AG10803 (cell line): ENCODE data around the gene RAPGEF1.

Source experiments
- DNase-seq: peaks from one replicate; pipeline ENCODE4 v3.0.0; 2010; ENCODE audit warnings: low read depth
- H3K4me3 ChIP-seq: 2 replicates; pipeline ENCODE4 v1.5.1; 2011; ENCODE audit warnings: mild to moderate bottlenecking, low read length, control low read depth
- TF ChIP-seq, protein P1 (sequence below): conservative IDR thresholded peaks from 2 replicates; pipeline ENCODE4 v1.5.1; 2011; ENCODE audit warnings: mild to moderate bottlenecking, low read length, control low read depth, inconsistent platforms

RAPGEF1 gene

DNA sequence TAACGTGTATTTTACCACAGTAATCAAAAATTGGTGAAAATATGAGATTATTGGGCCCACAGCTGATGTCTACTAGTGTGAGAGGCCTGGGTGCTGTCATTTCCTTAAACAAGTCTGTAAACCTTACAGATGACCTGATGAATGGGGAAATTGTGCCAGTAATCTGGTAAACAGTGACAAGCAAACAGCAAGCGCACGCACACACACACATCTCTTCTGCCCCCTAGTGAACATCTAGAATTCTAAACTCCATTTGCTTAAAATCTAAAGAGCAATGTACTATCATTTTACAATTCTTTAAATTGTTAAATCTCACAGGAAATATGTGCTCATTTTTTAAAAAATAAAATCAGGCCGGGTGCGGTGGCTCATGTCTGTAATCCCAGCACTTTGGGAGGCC, 7.5 kb upstream of the RAPGEF1 start:
- peak; percentile 75 for DNase-seq
- H3K4me3 ChIP-seq = no peak overlapping the region
- TF ChIP-seq, protein P1, sequence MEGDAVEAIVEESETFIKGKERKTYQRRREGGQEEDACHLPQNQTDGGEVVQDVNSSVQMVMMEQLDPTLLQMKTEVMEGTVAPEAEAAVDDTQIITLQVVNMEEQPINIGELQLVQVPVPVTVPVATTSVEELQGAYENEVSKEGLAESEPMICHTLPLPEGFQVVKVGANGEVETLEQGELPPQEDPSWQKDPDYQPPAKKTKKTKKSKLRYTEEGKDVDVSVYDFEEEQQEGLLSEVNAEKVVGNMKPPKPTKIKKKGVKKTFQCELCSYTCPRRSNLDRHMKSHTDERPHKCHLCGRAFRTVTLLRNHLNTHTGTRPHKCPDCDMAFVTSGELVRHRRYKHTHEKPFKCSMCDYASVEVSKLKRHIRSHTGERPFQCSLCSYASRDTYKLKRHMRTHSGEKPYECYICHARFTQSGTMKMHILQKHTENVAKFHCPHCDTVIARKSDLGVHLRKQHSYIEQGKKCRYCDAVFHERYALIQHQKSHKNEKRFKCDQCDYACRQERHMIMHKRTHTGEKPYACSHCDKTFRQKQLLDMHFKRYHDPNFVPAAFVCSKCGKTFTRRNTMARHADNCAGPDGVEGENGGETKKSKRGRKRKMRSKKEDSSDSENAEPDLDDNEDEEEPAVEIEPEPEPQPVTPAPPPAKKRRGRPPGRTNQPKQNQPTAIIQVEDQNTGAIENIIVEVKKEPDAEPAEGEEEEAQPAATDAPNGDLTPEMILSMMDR = peak; percentile 75

DNA sequence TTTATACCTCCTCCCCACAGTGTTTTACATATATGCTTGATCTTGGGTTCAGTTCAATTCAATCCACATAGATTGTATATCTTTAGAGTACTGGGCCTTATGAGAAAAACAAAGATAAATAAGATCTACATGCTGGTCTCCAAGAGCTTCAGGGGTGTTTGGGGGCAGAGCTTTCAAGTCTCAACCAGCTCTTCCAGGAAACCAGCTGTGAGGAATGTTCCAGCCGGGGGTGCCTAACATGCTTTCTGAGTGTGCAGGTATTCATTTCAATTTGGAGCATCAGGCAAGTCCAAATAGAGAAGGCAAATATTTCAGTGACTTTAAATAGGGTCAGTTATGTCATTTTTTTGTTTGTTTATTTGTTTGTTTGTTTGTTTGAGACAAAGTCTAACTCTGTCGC, 5.7 kb upstream of the RAPGEF1 start:
- no peak overlapping the region for H3K4me3 ChIP-seq
- DNase-seq = no peak
- TF ChIP-seq, protein P1 = no peak

DNA sequence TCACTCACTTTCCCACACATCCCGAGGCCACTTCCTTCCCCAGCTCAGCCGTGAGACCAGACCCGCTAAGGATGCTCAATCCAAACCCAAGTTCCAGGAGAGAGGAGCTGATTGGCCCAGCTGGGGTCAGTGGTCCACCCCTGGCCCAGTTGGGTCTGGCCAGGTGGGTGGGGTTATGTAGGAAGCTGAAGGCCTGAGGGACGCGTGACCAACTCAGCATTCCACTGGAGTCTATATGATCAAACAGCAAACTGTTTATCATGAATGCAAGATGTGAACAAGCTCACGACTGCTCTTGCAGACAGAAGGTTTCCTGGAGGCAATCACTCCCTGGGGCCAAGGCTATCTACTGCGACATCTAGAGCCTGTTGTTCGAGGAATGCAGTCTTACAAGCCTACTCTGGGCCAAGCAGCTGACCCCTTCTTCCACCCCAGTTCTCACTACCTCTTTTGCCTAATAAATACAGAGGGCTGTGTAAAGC, 4.9 kb upstream of the RAPGEF1 start:
- TF ChIP-seq, protein P1 = no peak
- H3K4me3 ChIP-seq = no peak overlapping the region
- DNase-seq = no peak

DNA sequence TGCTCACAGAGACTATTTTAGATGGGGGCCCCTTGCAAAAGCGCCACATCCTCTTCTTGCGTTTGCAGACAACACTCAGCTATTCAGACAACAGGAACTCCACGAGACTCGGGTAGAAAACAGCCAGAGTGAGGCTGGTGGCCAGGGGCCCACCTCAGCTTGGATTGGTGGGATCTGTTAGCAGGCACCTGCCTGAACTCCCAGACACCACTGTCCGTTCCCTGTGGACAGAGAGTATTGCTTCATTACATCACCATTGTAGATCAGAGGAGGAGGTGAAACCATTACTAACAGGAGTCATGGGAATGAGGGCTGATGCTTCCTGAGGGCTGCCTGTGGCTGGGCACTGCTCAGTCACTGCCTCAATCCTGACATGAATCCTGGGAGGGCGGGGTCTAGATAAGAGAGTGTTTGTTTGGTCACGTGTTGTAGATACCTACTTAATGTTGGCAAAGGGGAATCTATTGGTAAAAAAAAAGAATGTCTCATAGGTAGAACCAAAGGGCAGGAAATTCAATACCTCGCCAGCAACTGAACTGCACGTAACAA, 4.4 kb upstream of the RAPGEF1 start:
- no peak overlapping the region for H3K4me3 ChIP-seq
- no peak for DNase-seq
- TF ChIP-seq, protein P1 = no peak

DNA sequence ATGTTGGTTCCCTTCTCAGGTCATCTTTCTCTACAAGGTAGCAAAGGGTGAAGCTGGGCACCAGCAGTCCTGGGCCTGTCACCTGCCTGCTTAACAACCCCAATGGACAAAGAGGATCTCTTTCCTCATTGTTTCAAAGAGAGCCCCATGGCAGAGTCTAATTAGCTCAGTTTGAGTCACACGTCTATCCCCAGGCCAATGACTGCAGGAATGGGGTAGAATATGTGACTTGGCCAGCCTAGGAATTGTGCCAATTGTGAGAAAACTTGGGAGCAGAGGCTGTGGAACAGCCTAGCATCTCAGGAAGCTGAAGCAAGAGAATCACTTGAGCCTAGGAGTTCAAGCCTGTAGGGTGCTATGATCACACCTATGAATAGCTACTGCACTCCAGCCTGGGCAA, 3.6 kb upstream of the RAPGEF1 start:
- DNase-seq = peak; percentile 31
- TF ChIP-seq, protein P1 = no peak
- no peak overlapping the region for H3K4me3 ChIP-seq

DNA sequence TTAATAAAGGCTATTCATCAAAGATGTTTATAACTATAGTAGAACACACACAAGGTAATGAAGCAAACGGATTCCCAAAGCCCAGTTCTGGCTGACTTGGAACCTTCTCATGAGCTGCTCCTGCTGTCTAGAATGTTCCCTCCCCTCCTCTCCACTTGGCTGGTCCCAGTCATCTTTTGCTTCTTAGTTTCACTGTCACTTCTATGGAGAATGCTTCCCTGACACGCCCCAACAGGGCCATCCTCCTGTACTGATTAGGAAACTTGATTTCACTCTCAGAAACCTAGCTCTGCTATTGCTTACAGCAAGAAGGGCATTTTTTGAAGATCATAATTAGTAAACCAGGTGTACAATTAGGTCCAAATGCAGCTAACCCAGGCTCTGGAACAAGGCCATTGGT, 3.2 kb upstream of the RAPGEF1 start:
- TF ChIP-seq, protein P1 = no peak
- no peak for DNase-seq
- no peak overlapping the region for H3K4me3 ChIP-seq

DNA sequence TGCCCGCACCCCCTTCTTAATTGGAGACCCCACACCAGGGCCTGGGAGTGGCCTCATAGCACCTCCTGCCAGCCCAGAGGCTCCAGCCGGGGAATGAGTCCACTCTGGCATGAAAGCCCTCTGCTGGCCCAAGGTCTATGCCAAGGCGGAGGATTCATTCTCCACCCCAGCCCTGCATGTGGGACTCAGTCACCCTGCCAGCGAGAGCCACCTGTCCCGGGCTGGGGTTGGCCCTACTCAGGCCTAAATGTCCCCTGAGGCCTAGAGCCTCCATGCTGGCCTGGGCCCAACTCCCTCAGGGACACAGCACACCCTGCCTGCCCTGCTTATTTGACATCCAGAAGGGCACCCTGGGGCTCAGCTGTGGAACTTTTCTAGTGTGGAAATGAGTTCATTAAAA, 1.0 kb upstream of the RAPGEF1 start:
- TF ChIP-seq, protein P1 = no peak

More for the DNA sequence above, 1.0 kb upstream of the RAPGEF1 start:
- H3K4me3 ChIP-seq = no peak overlapping the region
- DNase-seq = no peak
